ENCODE data around the gene GJC2. TPM values are rescaled to one million over a fixed set of nuclear protein-coding genes. Genes with fewer than 3 reads are reported as not detected.

Gene GJC2
- total and polyA plus RNA-seq, 2 donors (not counting 1 experiment from before 2014, with no cell fraction given): 0.16 to 0.30 TPM

DNA sequence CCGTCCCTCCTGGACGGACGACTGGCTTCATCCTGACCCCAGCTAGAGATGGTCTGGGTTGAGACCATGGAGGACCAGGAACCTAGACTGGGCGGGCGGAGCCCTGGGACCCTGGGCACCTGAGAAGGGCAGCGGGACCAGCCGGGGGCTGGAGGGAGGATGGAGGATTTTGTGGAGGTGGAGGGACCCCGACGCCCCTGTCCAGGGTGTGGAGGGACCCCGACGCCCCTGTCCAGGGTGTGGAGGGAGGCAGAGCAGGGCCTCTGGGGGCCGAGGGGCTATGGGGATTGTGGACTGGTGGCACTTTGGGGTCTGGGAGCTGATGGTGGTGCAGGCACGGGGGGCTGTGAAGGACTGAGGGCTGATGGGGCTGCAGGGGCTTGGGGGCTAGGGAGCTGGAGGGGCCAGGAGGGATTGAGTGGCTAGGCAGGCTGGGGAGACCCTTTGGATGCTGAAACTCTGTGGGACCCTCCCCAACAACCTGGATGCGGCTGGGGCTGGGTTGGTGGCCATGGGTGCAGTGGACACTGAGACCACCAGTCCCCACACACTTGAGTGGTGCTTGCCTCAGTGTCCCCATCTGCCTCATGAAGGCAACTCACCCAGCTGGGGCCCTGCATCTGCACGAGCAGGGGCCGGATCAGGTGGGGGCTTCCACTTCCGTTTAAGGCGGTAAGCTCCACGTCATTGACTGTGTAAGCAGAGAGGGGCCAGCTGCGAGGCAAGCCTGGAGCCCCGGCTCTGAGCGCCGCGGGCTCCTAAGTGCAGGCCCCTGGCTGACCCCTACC, 7.4 kb downstream of the GJC2 start:
- POLR2A ChIA-PET: no interaction called here
- Histone ChIP-seq H2AFZ (ENCODE audit: insufficient read depth, low read depth, low read length, poor library complexity, severe bottlenecking) (no peak overlapping the region), H4K20me1 (ENCODE audit: control insufficient read depth, insufficient read depth, low read length, poor library complexity, severe bottlenecking) (no peaks in the 10 kb centered on the region), H3K9ac (ENCODE audit: low read length) (no peak overlapping the region), H3K4me2 (replicated peaks; ENCODE audit: low read depth, low read length, poor library complexity, severe bottlenecking) (peak overlapping the region; percentile 8), H3K36me3 (replicated peaks in 1 of 2; ENCODE audit: control extremely low read depth in 1 of 2, control insufficient read depth in 1 of 2, extremely low read depth in 1 of 2, insufficient read depth in 2 of 2, low read length in 1 of 2) (no peaks in the 10 kb centered on the region), H3K27ac (ENCODE audit: low read length in 2 of 2) (no peak overlapping the region), H3K4me3 (ENCODE audit: control extremely low read depth in 1 of 5, extremely low read depth in 1 of 5, insufficient read depth in 1 of 5, low read depth in 2 of 5, low read length in 4 of 5) (no peak overlapping the region), H3K79me2 (ENCODE audit: control insufficient read depth, insufficient read depth, low read length) (no peaks in the 10 kb centered on the region), H3K27me3 (replicated peaks in 1 of 4; ENCODE audit: control extremely low read depth in 1 of 4, control insufficient read depth in 3 of 4, insufficient read depth in 4 of 4, low read length in 3 of 4) (peaks cover 0 to 21% (median 0%) of the 10 kb centered on the region in 4 experiments), H3K4me1 (ENCODE audit: control insufficient read depth in 2 of 2, insufficient read depth in 2 of 2, low read length in 2 of 2) (peaks cover 0 to 4% of the 10 kb centered on the region in 2 donors), H3K9me3 (ENCODE audit: control extremely low read depth in 1 of 3, control insufficient read depth in 2 of 3, insufficient read depth in 1 of 3, low read length in 2 of 3) (peaks cover 0 to 2% (median 0%) of the 10 kb centered on the region in 3 donors)
- H3K27me3 Mint-ChIP-seq: peaks cover 3% of the 10 kb centered on the region
- TF ChIP-seq EZH2 (IDR thresholded peaks at IDR 0.05; ENCODE audit: borderline replicate concordance, insufficient read depth, low read depth, low read length, poor library complexity, severe bottlenecking): no peak
- TF ChIP-seq, protein P1, sequence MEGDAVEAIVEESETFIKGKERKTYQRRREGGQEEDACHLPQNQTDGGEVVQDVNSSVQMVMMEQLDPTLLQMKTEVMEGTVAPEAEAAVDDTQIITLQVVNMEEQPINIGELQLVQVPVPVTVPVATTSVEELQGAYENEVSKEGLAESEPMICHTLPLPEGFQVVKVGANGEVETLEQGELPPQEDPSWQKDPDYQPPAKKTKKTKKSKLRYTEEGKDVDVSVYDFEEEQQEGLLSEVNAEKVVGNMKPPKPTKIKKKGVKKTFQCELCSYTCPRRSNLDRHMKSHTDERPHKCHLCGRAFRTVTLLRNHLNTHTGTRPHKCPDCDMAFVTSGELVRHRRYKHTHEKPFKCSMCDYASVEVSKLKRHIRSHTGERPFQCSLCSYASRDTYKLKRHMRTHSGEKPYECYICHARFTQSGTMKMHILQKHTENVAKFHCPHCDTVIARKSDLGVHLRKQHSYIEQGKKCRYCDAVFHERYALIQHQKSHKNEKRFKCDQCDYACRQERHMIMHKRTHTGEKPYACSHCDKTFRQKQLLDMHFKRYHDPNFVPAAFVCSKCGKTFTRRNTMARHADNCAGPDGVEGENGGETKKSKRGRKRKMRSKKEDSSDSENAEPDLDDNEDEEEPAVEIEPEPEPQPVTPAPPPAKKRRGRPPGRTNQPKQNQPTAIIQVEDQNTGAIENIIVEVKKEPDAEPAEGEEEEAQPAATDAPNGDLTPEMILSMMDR (IDR thresholded peaks at IDR 0.05): no peak
- no peak for DNase-seq
- CTCF ChIA-PET: no interaction called here
- H3K27ac Mint-ChIP-seq: no peak overlapping the region
- no peak overlapping the region for H3K4me3 Mint-ChIP-seq
- WGBS (ENCODE audit: insufficient coverage): 35% methylated on average over 22 of the region's 24 CpGs
- no peak for ATAC-seq (ENCODE audit: low read depth)
- H3K9me3 Mint-ChIP-seq (ENCODE audit: insufficient read depth): no peaks in the 10 kb centered on the region
- intact Hi-C loops (cut with micrococcal nuclease): no loop called here
- H3K4me1 Mint-ChIP-seq: no peaks in the 10 kb centered on the region

DNA sequence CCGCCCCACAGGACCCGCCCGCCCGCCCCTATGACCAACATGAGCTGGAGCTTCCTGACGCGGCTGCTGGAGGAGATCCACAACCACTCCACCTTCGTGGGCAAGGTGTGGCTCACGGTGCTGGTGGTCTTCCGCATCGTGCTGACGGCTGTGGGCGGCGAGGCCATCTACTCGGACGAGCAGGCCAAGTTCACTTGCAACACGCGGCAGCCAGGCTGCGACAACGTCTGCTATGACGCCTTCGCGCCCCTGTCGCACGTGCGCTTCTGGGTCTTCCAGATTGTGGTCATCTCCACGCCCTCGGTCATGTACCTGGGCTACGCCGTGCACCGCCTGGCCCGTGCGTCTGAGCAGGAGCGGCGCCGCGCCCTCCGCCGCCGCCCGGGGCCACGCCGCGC, 8.0 kb downstream of the GJC2 start:
- H3K27me3 ChIP-seq (replicated peaks in 1 of 4; ENCODE audit: control extremely low read depth in 1 of 4, control insufficient read depth in 3 of 4, insufficient read depth in 4 of 4, low read length in 3 of 4): peaks cover 0 to 23% (median 0%) of the 10 kb centered on the region in 4 experiments
- H2AFZ ChIP-seq (ENCODE audit: insufficient read depth, low read depth, low read length, poor library complexity, severe bottlenecking): no peak overlapping the region
- ChIA-PET CTCF (no interaction called here), POLR2A (no interaction called here)
- no peaks in the 10 kb centered on the region for H4K20me1 ChIP-seq (ENCODE audit: control insufficient read depth, insufficient read depth, low read length, poor library complexity, severe bottlenecking)
- no peak overlapping the region for H3K27ac ChIP-seq (ENCODE audit: low read length in 2 of 2)
- H3K36me3 ChIP-seq (replicated peaks in 1 of 2; ENCODE audit: control extremely low read depth in 1 of 2, control insufficient read depth in 1 of 2, extremely low read depth in 1 of 2, insufficient read depth in 2 of 2, low read length in 1 of 2): no peaks in the 10 kb centered on the region
- DNase-seq: no peak
- peaks cover 0 to 9% of the 10 kb centered on the region in 2 donors for H3K4me1 ChIP-seq (ENCODE audit: control insufficient read depth in 2 of 2, insufficient read depth in 2 of 2, low read length in 2 of 2)
- Mint-ChIP-seq H3K4me1 (no peaks in the 10 kb centered on the region), H3K4me3 (no peak overlapping the region), H3K27ac (no peak overlapping the region), H3K9me3 (ENCODE audit: insufficient read depth) (no peaks in the 10 kb centered on the region), H3K27me3 (peaks cover 3% of the 10 kb centered on the region)
- no peak for ATAC-seq (ENCODE audit: low read depth)
- TF ChIP-seq EZH2 (IDR thresholded peaks at IDR 0.05; ENCODE audit: borderline replicate concordance, insufficient read depth, low read depth, low read length, poor library complexity, severe bottlenecking): no peak
- TF ChIP-seq, protein P1 (IDR thresholded peaks at IDR 0.05): no peak
- H3K4me3 ChIP-seq (ENCODE audit: control extremely low read depth in 1 of 5, extremely low read depth in 1 of 5, insufficient read depth in 1 of 5, low read depth in 2 of 5, low read length in 4 of 5): no peak overlapping the region
- H3K9me3 ChIP-seq (ENCODE audit: control extremely low read depth in 1 of 3, control insufficient read depth in 2 of 3, insufficient read depth in 1 of 3, low read length in 2 of 3): peaks cover 0 to 2% (median 0%) of the 10 kb centered on the region in 3 donors
- H3K4me2 ChIP-seq (replicated peaks; ENCODE audit: low read depth, low read length, poor library complexity, severe bottlenecking): no peak overlapping the region
- intact Hi-C loops (cut with micrococcal nuclease): no loop called here
- WGBS (ENCODE audit: insufficient coverage): 91% methylated on average over 41 of the region's 43 CpGs
- no peak overlapping the region for H3K9ac ChIP-seq (ENCODE audit: low read length)
- no peaks in the 10 kb centered on the region for H3K79me2 ChIP-seq (ENCODE audit: control insufficient read depth, insufficient read depth, low read length)
